Vagina (tissue), 2 donors: ENCODE measurements around the gene USH2A. TPM values are rescaled to one million over a fixed set of nuclear protein-coding genes. Genes with fewer than 3 reads are reported as not detected.

Experiments used
- DNase-seq, 2 donors: peaks; one replicate each; pipeline ENCODE4 v3.0.0-alpha.2; 2017; ENCODE audit errors: extremely low spot score in 2 of 2
- H3K27ac ChIP-seq: fragments of 200-600 bp; sonication (generic); one replicate; pipeline ENCODE4 v1.5.1; 2019
- H3K27me3 ChIP-seq: fragments of 200-600 bp; sonication (generic); one replicate; pipeline ENCODE4 v1.5.1; 2019
- H3K36me3 ChIP-seq, 2 donors: fragments of 200-600 bp; sonication (generic); one replicate each; pipeline ENCODE4 v1.5.1; 2017 to 2019
- H3K4me1 ChIP-seq: fragments of 200-600 bp; sonication (generic); one replicate; pipeline ENCODE4 v1.5.1; 2019
- H3K4me3 ChIP-seq, 2 donors: fragments of 200-600 bp; sonication (generic); 1 replicate in 1 of 2; 2 replicates in 1 of 2; pipeline ENCODE4 v1.5.1; 2016 to 2019
- H3K9me3 ChIP-seq: fragments of 200-600 bp; sonication (generic); one replicate; pipeline ENCODE4 v1.5.1; 2019
- POLR2A ChIP-seq, 2 donors: fragments of 450-650 bp; IDR thresholded peaks; one replicate each; pipeline ENCODE4 v1.6.1; 2017; ENCODE audit warnings: antibody characterized with exemption in 2 of 2, mild to moderate bottlenecking in 2 of 2, moderate library complexity in 2 of 2
- POLR2AphosphoS5 ChIP-seq, 2 donors: sonication (generic); formaldehyde crosslinking; IDR thresholded peaks; one replicate each; pipeline ENCODE4 v1.9.0; 2017; ENCODE audit warnings: antibody characterized with exemption in 2 of 2, mild to moderate bottlenecking in 2 of 2, low read depth in 1 of 2; ENCODE audit not compliant: insufficient read depth in 1 of 2
- intact Hi-C: fragments of 100-400 bp; cut with DNase I; formaldehyde crosslinking; loops from one replicate; pipeline ENCODE4 v1.15.1; 2023
- total RNA-seq: library from RNA; depleted of rRNA; stranded (reverse); fragments of >200 nt; gene quantifications from one replicate; pipeline ENCODE4 v1.2.3, GENCODE V29; 2016
- TF ChIP-seq, protein P1 (sequence below), 3 experiments: fragments of 450-650 bp in 2 of 3; fragments of 200-600 bp in 1 of 3; sonication (generic) in 1 of 3; IDR thresholded peaks; one replicate each; pipeline ENCODE4 v1.5.1; 2017 to 2019; ENCODE audit warnings: antibody characterized with exemption in 3 of 3, mild to moderate bottlenecking in 2 of 3, moderate library complexity in 2 of 3

USH2A gene
- total RNA-seq, 1 donor from 2014 or later = under 0.01 TPM

DNA sequence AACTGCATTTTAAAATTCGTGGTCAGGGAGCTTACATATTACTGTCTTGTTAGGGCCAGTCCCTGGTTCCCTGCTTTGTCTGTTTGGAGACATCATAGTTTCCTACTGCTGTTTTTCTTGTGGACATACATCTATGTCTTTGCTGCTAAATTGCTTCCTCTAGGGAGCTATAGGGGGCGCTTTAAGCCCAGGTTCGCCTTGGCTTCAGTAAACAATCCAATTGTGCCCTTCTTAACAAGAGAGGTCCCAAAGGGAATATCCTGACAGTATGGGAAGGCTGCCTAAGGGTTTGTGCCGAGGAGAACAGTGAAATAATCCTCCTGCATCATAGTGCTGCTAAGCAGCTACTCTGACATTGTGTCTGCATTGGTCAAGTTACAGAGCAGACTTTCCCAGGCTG, 112.5 kb downstream of the USH2A start:
- H3K4me3 ChIP-seq = no peak overlapping the region
- TF ChIP-seq, protein P1, sequence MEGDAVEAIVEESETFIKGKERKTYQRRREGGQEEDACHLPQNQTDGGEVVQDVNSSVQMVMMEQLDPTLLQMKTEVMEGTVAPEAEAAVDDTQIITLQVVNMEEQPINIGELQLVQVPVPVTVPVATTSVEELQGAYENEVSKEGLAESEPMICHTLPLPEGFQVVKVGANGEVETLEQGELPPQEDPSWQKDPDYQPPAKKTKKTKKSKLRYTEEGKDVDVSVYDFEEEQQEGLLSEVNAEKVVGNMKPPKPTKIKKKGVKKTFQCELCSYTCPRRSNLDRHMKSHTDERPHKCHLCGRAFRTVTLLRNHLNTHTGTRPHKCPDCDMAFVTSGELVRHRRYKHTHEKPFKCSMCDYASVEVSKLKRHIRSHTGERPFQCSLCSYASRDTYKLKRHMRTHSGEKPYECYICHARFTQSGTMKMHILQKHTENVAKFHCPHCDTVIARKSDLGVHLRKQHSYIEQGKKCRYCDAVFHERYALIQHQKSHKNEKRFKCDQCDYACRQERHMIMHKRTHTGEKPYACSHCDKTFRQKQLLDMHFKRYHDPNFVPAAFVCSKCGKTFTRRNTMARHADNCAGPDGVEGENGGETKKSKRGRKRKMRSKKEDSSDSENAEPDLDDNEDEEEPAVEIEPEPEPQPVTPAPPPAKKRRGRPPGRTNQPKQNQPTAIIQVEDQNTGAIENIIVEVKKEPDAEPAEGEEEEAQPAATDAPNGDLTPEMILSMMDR (IDR thresholded peaks at IDR 0.05) = no peak
- TF ChIP-seq POLR2A (IDR thresholded peaks at IDR 0.05) = no peak
- no peak for TF ChIP-seq POLR2AphosphoS5 (IDR thresholded peaks at IDR 0.05; ENCODE audit: insufficient read depth in 1 of 2, low read depth in 1 of 2)
- intact Hi-C loops = no loop called here
- DNase-seq = no peak
- no peak overlapping the region for H3K27ac ChIP-seq
- H3K9me3 ChIP-seq = no peaks in the 10 kb centered on the region
- H3K4me1 ChIP-seq = no peaks in the 10 kb centered on the region
- H3K27me3 ChIP-seq = no peaks in the 10 kb centered on the region
- no peaks in the 10 kb centered on the region for H3K36me3 ChIP-seq

DNA sequence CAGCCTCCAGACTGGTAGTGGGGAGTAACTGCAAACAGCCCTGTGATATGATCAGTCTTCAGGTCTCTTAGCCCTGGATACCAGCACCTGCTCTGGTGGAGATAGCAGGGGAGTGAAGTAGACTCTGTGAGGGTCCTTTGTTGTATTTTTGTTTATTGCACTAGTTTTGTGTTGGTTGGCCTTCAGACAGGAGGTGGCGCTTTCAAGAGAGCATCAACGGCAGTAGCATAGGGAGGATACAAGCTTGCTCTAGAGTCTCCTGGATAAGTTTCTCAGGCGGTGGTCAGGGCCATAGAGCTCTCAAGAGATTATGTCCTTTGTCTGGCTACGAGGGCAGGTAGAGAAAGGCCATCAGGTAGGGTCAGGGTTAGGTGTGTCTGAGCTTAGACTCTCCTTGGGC, 116.4 kb downstream of the USH2A start:
- TF ChIP-seq POLR2AphosphoS5 (IDR thresholded peaks at IDR 0.05; ENCODE audit: insufficient read depth in 1 of 2, low read depth in 1 of 2) (no peak), POLR2A (IDR thresholded peaks at IDR 0.05) (no peak)
- TF ChIP-seq, protein P1 (IDR thresholded peaks at IDR 0.05) = no peak
- H3K9me3 ChIP-seq = no peaks in the 10 kb centered on the region
- DNase-seq = no peak
- H3K27me3 ChIP-seq = no peaks in the 10 kb centered on the region
- H3K4me3 ChIP-seq = no peak overlapping the region
- H3K36me3 ChIP-seq = no peaks in the 10 kb centered on the region
- no peak overlapping the region for H3K27ac ChIP-seq
- intact Hi-C loops = no loop called here
- no peaks in the 10 kb centered on the region for H3K4me1 ChIP-seq

DNA sequence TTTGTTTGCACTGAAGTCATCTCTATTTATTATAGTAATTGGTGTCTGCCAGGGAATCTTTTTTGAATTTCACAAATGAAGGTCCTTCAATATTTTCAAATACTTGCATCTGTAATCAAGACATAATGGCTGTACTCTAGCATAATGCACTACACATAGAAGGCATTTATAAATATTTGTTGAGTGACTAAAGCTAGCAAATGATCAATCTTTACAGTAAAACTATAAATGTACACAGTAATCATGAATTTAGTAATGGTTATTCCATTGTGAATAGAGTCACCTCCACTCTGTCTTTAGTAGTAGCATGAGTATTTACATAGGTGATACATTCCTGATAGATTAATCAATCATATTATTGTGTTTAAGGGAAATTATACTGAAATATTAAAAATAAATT, 119.6 kb downstream of the USH2A start:
- TF ChIP-seq, protein P1 (IDR thresholded peaks at IDR 0.05) = no peak
- TF ChIP-seq POLR2AphosphoS5 (IDR thresholded peaks at IDR 0.05; ENCODE audit: insufficient read depth in 1 of 2, low read depth in 1 of 2) = no peak
- Histone ChIP-seq H3K36me3 (no peaks in the 10 kb centered on the region), H3K27ac (no peak overlapping the region), H3K9me3 (no peaks in the 10 kb centered on the region), H3K4me3 (no peak overlapping the region), H3K27me3 (no peaks in the 10 kb centered on the region), H3K4me1 (no peaks in the 10 kb centered on the region)
- no peak for DNase-seq
- intact Hi-C loops = no loop called here

DNA sequence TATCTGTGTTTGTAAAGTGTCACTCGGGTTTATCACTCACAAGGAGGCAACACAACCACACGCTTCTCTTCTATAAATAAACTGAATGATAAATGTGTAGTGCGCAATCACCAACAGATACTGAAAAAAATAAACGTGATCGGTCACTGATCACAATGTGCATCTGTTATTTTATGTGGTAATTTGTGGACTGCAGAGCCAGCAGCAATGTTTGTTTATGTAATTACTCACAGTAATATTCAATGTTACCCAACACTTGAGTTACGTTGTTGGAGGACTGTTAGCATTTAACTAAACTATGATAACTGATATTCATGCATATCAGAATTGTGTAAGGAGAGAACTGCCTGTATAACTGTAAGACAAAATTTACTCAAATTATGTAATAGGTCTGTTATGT, 129.6 kb downstream of the USH2A start:
- no peaks in the 10 kb centered on the region for H3K9me3 ChIP-seq
- H3K27ac ChIP-seq = no peak overlapping the region
- TF ChIP-seq, protein P1 (IDR thresholded peaks at IDR 0.05) = no peak
- TF ChIP-seq POLR2A (IDR thresholded peaks at IDR 0.05) = no peak
- TF ChIP-seq POLR2AphosphoS5 (IDR thresholded peaks at IDR 0.05; ENCODE audit: insufficient read depth in 1 of 2, low read depth in 1 of 2) = no peak
- H3K27me3 ChIP-seq = no peaks in the 10 kb centered on the region
- intact Hi-C loops = no loop called here
- no peaks in the 10 kb centered on the region for H3K36me3 ChIP-seq
- no peaks in the 10 kb centered on the region for H3K4me1 ChIP-seq
- DNase-seq = no peak
- H3K4me3 ChIP-seq = no peak overlapping the region

DNA sequence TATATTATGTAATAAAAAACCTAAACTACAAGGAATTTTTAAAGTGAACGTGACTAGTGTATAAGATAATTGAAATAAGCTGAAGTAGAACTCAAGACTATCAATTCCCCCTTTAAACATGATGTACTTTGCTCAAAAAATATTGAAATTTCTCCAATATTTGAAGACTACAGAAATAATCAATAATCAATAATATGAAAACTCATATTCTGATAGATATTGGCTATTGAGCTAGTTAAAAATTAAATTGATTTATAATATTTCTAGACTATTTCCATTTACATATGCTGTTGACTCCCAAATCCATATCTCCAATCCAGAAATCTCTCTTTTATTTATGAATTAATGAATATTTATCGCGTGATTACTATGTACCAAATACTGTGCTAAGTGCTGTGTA, 133.2 kb downstream of the USH2A start:
- no peak overlapping the region for H3K4me3 ChIP-seq
- no peaks in the 10 kb centered on the region for H3K4me1 ChIP-seq
- H3K9me3 ChIP-seq = no peaks in the 10 kb centered on the region
- H3K27me3 ChIP-seq = no peaks in the 10 kb centered on the region
- no peak for DNase-seq
- H3K36me3 ChIP-seq = no peaks in the 10 kb centered on the region
- TF ChIP-seq POLR2A (IDR thresholded peaks at IDR 0.05) (no peak), POLR2AphosphoS5 (IDR thresholded peaks at IDR 0.05; ENCODE audit: insufficient read depth in 1 of 2, low read depth in 1 of 2) (no peak)
- TF ChIP-seq, protein P1 (IDR thresholded peaks at IDR 0.05) = no peak
- intact Hi-C loops = no loop called here
- H3K27ac ChIP-seq = no peak overlapping the region
